SK-N-SH (cell line): ENCODE measurements around the gene FRS2.

ENCODE experiments used
- CHD2 ChIP-seq: fragments of 150-350 bp; IDR thresholded peaks from 2 replicates; pipeline ENCODE4 v1.6.1; 2018; ENCODE audit warnings: low read length; ENCODE audit not compliant: partially characterized antibody
- CTCF ChIP-seq: fragments of 200-600 bp; sonication (generic); IDR thresholded peaks from 2 replicates; pipeline ENCODE4 v1.6.1; 2017; ENCODE audit warnings: antibody characterized with exemption, mild to moderate bottlenecking, moderate library complexity
- EP300 ChIP-seq, 2 experiments: IDR thresholded peaks; 2 replicates each; pipeline versions ENCODE4 v1.4.0 to v1.6.1; 2012; ENCODE audit warnings: borderline replicate concordance in 1 of 2, low read depth in 1 of 2, low read length in 1 of 2
- JUND ChIP-seq: IDR thresholded peaks from 2 replicates; pipeline ENCODE4 v1.4.0; 2012
- MAX ChIP-seq: IDR thresholded peaks from 2 replicates; pipeline ENCODE4 v1.4.0; 2012; ENCODE audit warnings: low read depth
- MEF2A ChIP-seq: IDR thresholded peaks from 2 replicates; pipeline ENCODE4 v1.4.0; 2012; ENCODE audit warnings: low read depth, borderline replicate concordance
- POLR2AphosphoS5 ChIP-seq: IDR thresholded peaks from 2 replicates; pipeline ENCODE4 v1.6.1; 2012; ENCODE audit warnings: low read depth, low read length
- RAD21 ChIP-seq: IDR thresholded peaks from 2 replicates; pipeline ENCODE4 v1.6.1; 2012; ENCODE audit warnings: mild to moderate bottlenecking, low read length
- TAF1 ChIP-seq: IDR thresholded peaks from 2 replicates; pipeline ENCODE4 v1.6.1; 2012; ENCODE audit warnings: low read depth, mild to moderate bottlenecking, low read length, moderate library complexity, borderline replicate concordance
- TCF12 ChIP-seq: IDR thresholded peaks from 2 replicates; pipeline ENCODE4 v1.4.0; 2012
- USF1 ChIP-seq: IDR thresholded peaks from 2 replicates; pipeline ENCODE4 v1.4.0; 2012; ENCODE audit warnings: low read depth, borderline replicate concordance
- USF2 ChIP-seq: fragments of 150-350 bp; IDR thresholded peaks from 2 replicates; pipeline ENCODE4 v1.6.1; 2017; ENCODE audit warnings: antibody characterized with exemption, low read length, low read depth, borderline replicate concordance
- YY1 ChIP-seq: IDR thresholded peaks from 2 replicates; pipeline ENCODE4 v1.4.0; 2012; ENCODE audit warnings: low read depth, mild to moderate bottlenecking

- TF ChIP-seq TAF1 (no peak), EP300 (IDR thresholded peaks at IDR 0.05; ENCODE audit: borderline replicate concordance in 1 of 2, low read depth in 1 of 2, low read length in 1 of 2) (no peak), YY1 (no peak), CTCF (no peak), POLR2AphosphoS5 (no peak), USF1 (no peak), JUND (no peak), MAX (no peak), RAD21 (no peak), USF2 (no peak), MEF2A (no peak), TCF12 (no peak), CHD2 (no peak)
These were observed 34.5 kb upstream of the FRS2 start for GRCh38 chr12:69435644-69436043.
